Measurements from ENCODE around the gene FRMD4B. TPM values are rescaled to one million over a fixed set of nuclear protein-coding genes. Genes with fewer than 3 reads are reported as not detected.

Gene FRMD4B
- total RNA-seq, 1 experiment from 2014 or later: 0.90 TPM

DNA sequence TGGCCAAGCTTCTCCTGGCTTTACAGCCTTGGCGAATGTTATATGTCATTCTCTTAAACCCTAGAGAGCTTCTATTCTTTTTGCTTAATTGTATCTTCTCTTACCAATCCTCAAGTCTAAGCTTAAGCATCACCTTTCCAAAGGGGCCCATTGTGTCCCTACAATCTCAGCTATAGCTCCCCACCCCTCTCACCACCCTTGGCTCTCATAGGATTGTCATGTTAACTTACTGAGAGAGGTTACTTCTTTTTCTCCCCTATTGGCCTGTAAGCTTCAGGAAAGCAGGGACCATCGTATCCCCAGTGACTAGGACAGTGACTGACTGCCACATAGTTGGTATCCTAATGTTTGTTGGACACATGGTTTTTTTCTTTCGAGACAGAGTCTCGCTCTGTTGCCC is 220.1 kb downstream of the FRMD4B start:
- Histone ChIP-seq H3K4me3 (ENCODE audit: low read depth in 2 of 2, low read length in 2 of 2) (no peak overlapping the region), H3K36me3 (ENCODE audit: control insufficient read depth, insufficient read depth, low read length) (no peaks in the 10 kb centered on the region), H3K9me3 (ENCODE audit: control insufficient read depth, insufficient read depth, low read depth, low read length) (no peaks in the 10 kb centered on the region), H3K27me3 (ENCODE audit: control insufficient read depth, insufficient read depth, low read length) (no peaks in the 10 kb centered on the region), H3K4me1 (ENCODE audit: control insufficient read depth, insufficient read depth, low read length) (no peaks in the 10 kb centered on the region), H3K27ac (ENCODE audit: low read length) (no peak overlapping the region)
- DNase-seq (ENCODE audit: low read depth, low spot score): no peak
- TF ChIP-seq POLR2AphosphoS5 (IDR thresholded peaks at IDR 0.05; ENCODE audit: low read depth, low read length): no peak
- no peak for TF ChIP-seq TCF7L2 (IDR thresholded peaks at IDR 0.05; ENCODE audit: low read depth, low read length)
- no peak for TF ChIP-seq SIN3A (IDR thresholded peaks at IDR 0.05; ENCODE audit: borderline replicate concordance, insufficient read depth, low read depth, low read length)
- TF ChIP-seq, protein P1, sequence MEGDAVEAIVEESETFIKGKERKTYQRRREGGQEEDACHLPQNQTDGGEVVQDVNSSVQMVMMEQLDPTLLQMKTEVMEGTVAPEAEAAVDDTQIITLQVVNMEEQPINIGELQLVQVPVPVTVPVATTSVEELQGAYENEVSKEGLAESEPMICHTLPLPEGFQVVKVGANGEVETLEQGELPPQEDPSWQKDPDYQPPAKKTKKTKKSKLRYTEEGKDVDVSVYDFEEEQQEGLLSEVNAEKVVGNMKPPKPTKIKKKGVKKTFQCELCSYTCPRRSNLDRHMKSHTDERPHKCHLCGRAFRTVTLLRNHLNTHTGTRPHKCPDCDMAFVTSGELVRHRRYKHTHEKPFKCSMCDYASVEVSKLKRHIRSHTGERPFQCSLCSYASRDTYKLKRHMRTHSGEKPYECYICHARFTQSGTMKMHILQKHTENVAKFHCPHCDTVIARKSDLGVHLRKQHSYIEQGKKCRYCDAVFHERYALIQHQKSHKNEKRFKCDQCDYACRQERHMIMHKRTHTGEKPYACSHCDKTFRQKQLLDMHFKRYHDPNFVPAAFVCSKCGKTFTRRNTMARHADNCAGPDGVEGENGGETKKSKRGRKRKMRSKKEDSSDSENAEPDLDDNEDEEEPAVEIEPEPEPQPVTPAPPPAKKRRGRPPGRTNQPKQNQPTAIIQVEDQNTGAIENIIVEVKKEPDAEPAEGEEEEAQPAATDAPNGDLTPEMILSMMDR (IDR thresholded peaks at IDR 0.05): no peak
- TF ChIP-seq, protein P2, sequence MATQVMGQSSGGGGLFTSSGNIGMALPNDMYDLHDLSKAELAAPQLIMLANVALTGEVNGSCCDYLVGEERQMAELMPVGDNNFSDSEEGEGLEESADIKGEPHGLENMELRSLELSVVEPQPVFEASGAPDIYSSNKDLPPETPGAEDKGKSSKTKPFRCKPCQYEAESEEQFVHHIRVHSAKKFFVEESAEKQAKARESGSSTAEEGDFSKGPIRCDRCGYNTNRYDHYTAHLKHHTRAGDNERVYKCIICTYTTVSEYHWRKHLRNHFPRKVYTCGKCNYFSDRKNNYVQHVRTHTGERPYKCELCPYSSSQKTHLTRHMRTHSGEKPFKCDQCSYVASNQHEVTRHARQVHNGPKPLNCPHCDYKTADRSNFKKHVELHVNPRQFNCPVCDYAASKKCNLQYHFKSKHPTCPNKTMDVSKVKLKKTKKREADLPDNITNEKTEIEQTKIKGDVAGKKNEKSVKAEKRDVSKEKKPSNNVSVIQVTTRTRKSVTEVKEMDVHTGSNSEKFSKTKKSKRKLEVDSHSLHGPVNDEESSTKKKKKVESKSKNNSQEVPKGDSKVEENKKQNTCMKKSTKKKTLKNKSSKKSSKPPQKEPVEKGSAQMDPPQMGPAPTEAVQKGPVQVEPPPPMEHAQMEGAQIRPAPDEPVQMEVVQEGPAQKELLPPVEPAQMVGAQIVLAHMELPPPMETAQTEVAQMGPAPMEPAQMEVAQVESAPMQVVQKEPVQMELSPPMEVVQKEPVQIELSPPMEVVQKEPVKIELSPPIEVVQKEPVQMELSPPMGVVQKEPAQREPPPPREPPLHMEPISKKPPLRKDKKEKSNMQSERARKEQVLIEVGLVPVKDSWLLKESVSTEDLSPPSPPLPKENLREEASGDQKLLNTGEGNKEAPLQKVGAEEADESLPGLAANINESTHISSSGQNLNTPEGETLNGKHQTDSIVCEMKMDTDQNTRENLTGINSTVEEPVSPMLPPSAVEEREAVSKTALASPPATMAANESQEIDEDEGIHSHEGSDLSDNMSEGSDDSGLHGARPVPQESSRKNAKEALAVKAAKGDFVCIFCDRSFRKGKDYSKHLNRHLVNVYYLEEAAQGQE (IDR thresholded peaks at IDR 0.05; ENCODE audit: insufficient read depth in 1 of 2, low read depth in 2 of 2, low read length in 1 of 2): no peak
- CTCF ChIA-PET: interaction anchor here (0.6 kb wide), 1 partner anchor 1252 kb away, joined by 10 read pairs; no protein-coding TSS in a partner anchor
- in situ Hi-C loops (cut with HindIII; ENCODE audit: low pct_unique_long_range_greater_than_20kb, low sequenced_read_pairs) (no loop called here), intact Hi-C loops (cut with micrococcal nuclease; ENCODE audit: unreplicated experiment) (no loop called here)
- ATAC-seq: no peak
- POLR2A ChIA-PET: no interaction called here
- BruUV-seq (replicated peaks): no TSS peak

DNA sequence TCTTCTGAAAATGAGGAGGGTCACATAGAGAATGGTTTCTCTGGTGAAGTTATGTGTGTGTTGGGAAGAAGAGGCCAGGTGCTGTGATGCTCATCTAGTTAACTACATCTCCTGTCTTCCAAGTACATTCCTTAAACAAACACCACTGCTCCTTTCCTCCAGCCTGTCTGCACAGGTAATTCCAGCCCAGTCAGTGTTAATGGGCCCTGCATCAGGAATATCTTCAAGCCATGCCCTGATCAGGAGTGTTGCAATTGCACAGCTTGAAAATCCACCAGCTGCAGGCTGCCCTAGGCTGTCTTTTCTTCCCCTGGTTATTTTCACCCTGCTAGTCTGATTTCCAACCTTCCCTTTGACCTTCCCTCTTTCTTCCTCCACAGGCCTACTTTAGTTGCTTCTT is 221.6 kb downstream of the FRMD4B start:
- ATAC-seq (no peak), DNase-seq (ENCODE audit: low read depth, low spot score) (no peak)
- H3K9me3 ChIP-seq (ENCODE audit: control insufficient read depth, insufficient read depth, low read depth, low read length): no peaks in the 10 kb centered on the region
- intact Hi-C loops (cut with micrococcal nuclease; ENCODE audit: unreplicated experiment) (loop anchor here (5.0 kb wide), 2 partner anchors 263 to 508 kb away; no protein-coding TSS in a partner anchor), in situ Hi-C loops (cut with HindIII; ENCODE audit: low pct_unique_long_range_greater_than_20kb, low sequenced_read_pairs) (no loop called here)
- no peaks in the 10 kb centered on the region for H3K27me3 ChIP-seq (ENCODE audit: control insufficient read depth, insufficient read depth, low read length)
- H3K36me3 ChIP-seq (ENCODE audit: control insufficient read depth, insufficient read depth, low read length): no peaks in the 10 kb centered on the region
- no TSS peak for BruUV-seq (replicated peaks)
- no peaks in the 10 kb centered on the region for H3K4me1 ChIP-seq (ENCODE audit: control insufficient read depth, insufficient read depth, low read length)
- TF ChIP-seq, protein P2 (IDR thresholded peaks at IDR 0.05; ENCODE audit: insufficient read depth in 1 of 2, low read depth in 2 of 2, low read length in 1 of 2): no peak
- TF ChIP-seq POLR2AphosphoS5 (IDR thresholded peaks at IDR 0.05; ENCODE audit: low read depth, low read length) (no peak), TCF7L2 (IDR thresholded peaks at IDR 0.05; ENCODE audit: low read depth, low read length) (no peak), SIN3A (IDR thresholded peaks at IDR 0.05; ENCODE audit: borderline replicate concordance, insufficient read depth, low read depth, low read length) (no peak)
- TF ChIP-seq, protein P1 (IDR thresholded peaks at IDR 0.05): no peak
- H3K27ac ChIP-seq (ENCODE audit: low read length): no peak overlapping the region
- ChIA-PET POLR2A (no interaction called here), CTCF (no interaction called here)
- no peak overlapping the region for H3K4me3 ChIP-seq (ENCODE audit: low read depth in 2 of 2, low read length in 2 of 2)
